SK-N-SH (cell line): ENCODE data around the gene MRPS23. TPM values are rescaled to one million over a fixed set of nuclear protein-coding genes. Genes with fewer than 3 reads are reported as not detected.

ENCODE experiments used
- CTCF ChIA-PET: fragments of 300-600, 350-600 bp; formaldehyde crosslinking; extraction: SDS; loops from one replicate; lab custom pipeline; 2021; lab: Yijun Ruan, JAX
- POLR2A ChIA-PET: fragments of 350-600 bp; sonication (Branson Sonifier 250); formaldehyde crosslinking; extraction: SDS; loops from one replicate; lab custom pipeline; 2020; ENCODE audit warnings: antibody characterized with exemption, inconsistent platforms; lab: Yijun Ruan, JAX
- DNase-seq: peaks from one replicate; pipeline ENCODE4 v3.0.0; 2012
- H2AFZ ChIP-seq: fragments of 200-600 bp; sonication (generic); 2 replicates; pipeline ENCODE4 v1.8.1; 2016; ENCODE audit warnings: antibody characterized with exemption, mild to moderate bottlenecking, low read depth
- H3F3A ChIP-seq: fragments of 200-600 bp; sonication (generic); replicated peaks from 2 replicates; pipeline ENCODE3; 2016; ENCODE audit warnings: antibody characterized with exemption, mild to moderate bottlenecking; ENCODE audit not compliant: insufficient read depth
- H3K27ac ChIP-seq, 2 experiments: fragments of 200-500 bp in 1 of 2; fragments of 200-600 bp in 1 of 2; sonication (Bioruptor generic) in 1 of 2; sonication (generic), shearing (Covaris generic) in 1 of 2; 2 replicates each; pipeline versions ENCODE4 v1.5.1 to v1.6.1; 2014 to 2016; ENCODE audit warnings: low read depth in 2 of 2, inconsistent platforms in 1 of 2, low read length in 1 of 2, mild to moderate bottlenecking in 1 of 2, mixed read lengths in 1 of 2
- H3K27me3 ChIP-seq: fragments of 200-600 bp; sonication (generic), shearing (Covaris generic); 2 replicates; pipeline ENCODE4 v1.6.1; 2016; ENCODE audit warnings: mixed run types; ENCODE audit not compliant: insufficient read depth
- H3K36me3 ChIP-seq, 2 experiments: fragments of 200-500 bp in 1 of 2; fragments of 200-600 bp in 1 of 2; sonication (Bioruptor generic) in 1 of 2; sonication (generic) in 1 of 2; replicated peaks in 1 of 2; 2 replicates each; pipeline versions ENCODE3 to v1.5.1; 2014 to 2016; ENCODE audit warnings: low read length in 1 of 2, mild to moderate bottlenecking in 1 of 2; ENCODE audit not compliant: insufficient read depth in 2 of 2, control insufficient read depth in 1 of 2
- H3K4me1 ChIP-seq, 2 experiments: fragments of 200-500 bp in 1 of 2; fragments of 200-600 bp in 1 of 2; sonication (Bioruptor generic) in 1 of 2; sonication (generic), shearing (Covaris generic) in 1 of 2; 2 replicates each; pipeline versions ENCODE4 v1.5.1 to v1.6.1; 2014 to 2016; ENCODE audit warnings: low read depth in 1 of 2, low read length in 1 of 2, mixed run types in 1 of 2; ENCODE audit not compliant: insufficient read depth in 2 of 2, control insufficient read depth in 1 of 2
- H3K4me2 ChIP-seq: fragments of 200-600 bp; sonication (generic), shearing (Covaris generic); 2 replicates; pipeline ENCODE4 v1.6.1; 2017; ENCODE audit warnings: mixed run types
- H3K4me3 ChIP-seq, 2 experiments: fragments of 200-500 bp in 1 of 2; fragments of 200-600 bp in 1 of 2; sonication (Bioruptor generic) in 1 of 2; sonication (generic), shearing (Covaris generic) in 1 of 2; 2 replicates each; pipeline versions ENCODE4 v1.5.1 to v1.8.1; 2014 to 2016; ENCODE audit warnings: low read depth in 2 of 2, inconsistent platforms in 1 of 2, low read length in 1 of 2, mild to moderate bottlenecking in 1 of 2, mixed read lengths in 1 of 2, moderate library complexity in 1 of 2
- H3K79me2 ChIP-seq: fragments of 200-600 bp; sonication (generic); 2 replicates; pipeline ENCODE4 v1.8.1; 2017; ENCODE audit warnings: mild to moderate bottlenecking; ENCODE audit not compliant: insufficient read depth
- H3K9ac ChIP-seq: fragments of 200-600 bp; sonication (generic); 2 replicates; pipeline ENCODE4 v1.6.1; 2017; ENCODE audit warnings: mixed run types
- H3K9me2 ChIP-seq: fragments of 200-600 bp; sonication (generic); 2 replicates; pipeline ENCODE4 v1.6.1; 2017; ENCODE audit warnings: mixed run types
- H3K9me3 ChIP-seq: fragments of 200-600 bp; sonication (generic); 2 replicates; pipeline ENCODE4 v1.6.1; 2017; ENCODE audit warnings: mixed run types, mild to moderate bottlenecking, moderate library complexity
- H4K20me1 ChIP-seq: fragments of 200-600 bp; sonication (generic); 2 replicates; pipeline ENCODE4 v1.6.1; 2017; ENCODE audit warnings: mild to moderate bottlenecking, mixed run types; ENCODE audit not compliant: insufficient read depth
- CHD2 ChIP-seq: fragments of 150-350 bp; IDR thresholded peaks from 2 replicates; pipeline ENCODE4 v1.6.1; 2018; ENCODE audit warnings: low read length; ENCODE audit not compliant: partially characterized antibody
- CTCF ChIP-seq: fragments of 200-600 bp; sonication (generic); IDR thresholded peaks from 2 replicates; pipeline ENCODE4 v1.6.1; 2017; ENCODE audit warnings: antibody characterized with exemption, mild to moderate bottlenecking, moderate library complexity
- ELF1 ChIP-seq: IDR thresholded peaks from 2 replicates; pipeline ENCODE4 v1.4.0; 2012
- FOXM1 ChIP-seq: IDR thresholded peaks from 2 replicates; pipeline ENCODE4 v1.4.0; 2012; ENCODE audit warnings: low read depth, mild to moderate bottlenecking
- GABPA ChIP-seq: IDR thresholded peaks from 2 replicates; pipeline ENCODE4 v1.4.0; 2012; ENCODE audit warnings: low read depth, mild to moderate bottlenecking
- GATA2 ChIP-seq: sonication (generic); formaldehyde crosslinking; IDR thresholded peaks from 2 replicates; pipeline ENCODE4 v1.5.0; 2020; ENCODE audit warnings: mild to moderate bottlenecking, missing genetic modification reagents
- IRF3 ChIP-seq: fragments of 150-350 bp; IDR thresholded peaks from 2 replicates; pipeline ENCODE4 v1.6.1; 2016; ENCODE audit warnings: mild to moderate bottlenecking, low read depth, low read length
- MAX ChIP-seq: IDR thresholded peaks from 2 replicates; pipeline ENCODE4 v1.4.0; 2012; ENCODE audit warnings: low read depth
- MEF2A ChIP-seq: IDR thresholded peaks from 2 replicates; pipeline ENCODE4 v1.4.0; 2012; ENCODE audit warnings: low read depth, borderline replicate concordance
- POLR2AphosphoS5 ChIP-seq: IDR thresholded peaks from 2 replicates; pipeline ENCODE4 v1.6.1; 2012; ENCODE audit warnings: low read depth, low read length
- RAD21 ChIP-seq: IDR thresholded peaks from 2 replicates; pipeline ENCODE4 v1.6.1; 2012; ENCODE audit warnings: mild to moderate bottlenecking, low read length
- RXRA ChIP-seq: IDR thresholded peaks from 2 replicates; pipeline ENCODE4 v1.4.0; 2012; ENCODE audit warnings: low read depth, mild to moderate bottlenecking, borderline replicate concordance
- SMC3 ChIP-seq: IDR thresholded peaks from 2 replicates; pipeline ENCODE4 v1.6.1; 2012; ENCODE audit warnings: low read depth, low read length, improper control_type of control experiment
- TEAD4 ChIP-seq: IDR thresholded peaks from 2 replicates; pipeline ENCODE4 v1.4.0; 2012; ENCODE audit warnings: mild to moderate bottlenecking, borderline replicate concordance; ENCODE audit not compliant: insufficient read depth
- USF1 ChIP-seq: IDR thresholded peaks from 2 replicates; pipeline ENCODE4 v1.4.0; 2012; ENCODE audit warnings: low read depth, borderline replicate concordance
- WGBS: methylation state at CpG from one replicate; pipeline ENCODE4 v1.1.6; 2017; ENCODE audit warnings: low lambda C conversion rate; 5-methylcytosine and 5-hydroxymethylcytosine counted together
- polyA plus RNA-seq, 3 experiments: library from polyadenylated mRNA; depleted of rRNA; stranded (reverse); fragments of >200 nt; gene quantifications; 2 replicates each; pipeline ENCODE4 v1.2.3, GENCODE V29; 2012

MRPS23 gene
- polyA plus RNA-seq, 1 of the 3 experiments (the other 2 are of a cell fraction) = 105 TPM

GRCh38 chr17:57895382-57896060 is 45.7 kb upstream of the MRPS23 start:
- TF ChIP-seq RXRA (no peak), MAX (no peak), RAD21 (no peak), IRF3 (no peak), CHD2 (no peak), FOXM1 (no peak), ELF1 (no peak), GATA2 (CRISPR knock-in tag) (no peak), SMC3 (no peak), TEAD4 (no peak), POLR2AphosphoS5 (no peak), USF1 (no peak), GABPA (no peak)
- TF ChIP-seq, all 33 proteins: peak for 0
- Histone ChIP-seq H3K79me2 (peaks cover 76% of the 10 kb centered on the region), H3K9ac (no peak overlapping the region), H3K9me2 (no peaks in the 10 kb centered on the region), H3K4me3 (no peak overlapping the region), H3K27me3 (no peaks in the 10 kb centered on the region), H3K36me3 (no peaks in the 10 kb centered on the region), H3F3A (peaks cover 43% of the 10 kb centered on the region), H3K27ac (peak overlapping the region in 1 of 2 experiments; percentile 96; a peak in 1 of 4 replicates), H4K20me1 (no peaks in the 10 kb centered on the region), H2AFZ (no peak overlapping the region), H3K4me1 (peaks cover 32 to 66% of the 10 kb centered on the region in 2 experiments; a peak in 3 of 4 replicates), H3K9me3 (no peaks in the 10 kb centered on the region), H3K4me2 (no peak overlapping the region)
- ChIA-PET POLR2A (no interaction called here), CTCF (interaction anchor here (1.1 to 8.6 kb wide), 4 partner anchors 26 to 102 kb away, joined by 3 to 162 read pairs (median 77); partner anchors contain the start of gene CUEDC1)
- 87% methylated on average over 8 of the region's 8 CpGs for WGBS
- no peak for DNase-seq

- 91% methylated on average over 1 of the region's 1 CpG for WGBS
- Histone ChIP-seq H3K79me2 (peaks cover 73% of the 10 kb centered on the region), H3K27ac (peak overlapping the region in 1 of 2 experiments; percentile 96; a peak in 2 of 4 replicates), H3K4me3 (no peak overlapping the region), H3K36me3 (no peaks in the 10 kb centered on the region), H2AFZ (no peak overlapping the region), H3K9ac (no peak overlapping the region), H4K20me1 (no peaks in the 10 kb centered on the region), H3K9me2 (no peaks in the 10 kb centered on the region), H3F3A (peaks cover 47% of the 10 kb centered on the region), H3K4me1 (peaks cover 36 to 67% of the 10 kb centered on the region in 2 experiments), H3K4me2 (no peak overlapping the region), H3K9me3 (no peaks in the 10 kb centered on the region), H3K27me3 (no peaks in the 10 kb centered on the region)
- TF ChIP-seq CTCF (no peak), MEF2A (no peak)
- CTCF ChIA-PET = interaction anchor here (0.5 to 8.6 kb wide), 7 partner anchors 25 to 1664 kb away, joined by 3 to 162 read pairs (median 14); partner anchors contain the start of gene CUEDC1
- DNase-seq = no peak
- POLR2A ChIA-PET = no interaction called here
Measured at GRCh38 chr17:57894848-57895247, 45.0 kb upstream of the MRPS23 start.
